GM12878 (cell line): Measurements from ENCODE around the gene DMRTC2. TPM values are rescaled to one million over a fixed set of nuclear protein-coding genes. Genes with fewer than 3 reads are reported as not detected.

Experiments used
- ATAC-seq: fragments of 200-7000 bp; cut with Tn5 transposase; 3 replicates; pipeline ENCODE4 v1.9.1; 2020; ENCODE audit warnings: mild to moderate bottlenecking, moderate library complexity
- BruUV-seq: library from RNA; stranded (reverse); fragments of 400-500 nt; replicated peaks from 2 replicates; lab custom pipeline; 2021; lab: Mats Ljungman, UMichigan
- CTCF ChIA-PET: fragments of 300-600 bp; sonication (Branson Sonifier 250); formaldehyde crosslinking; extraction: SDS; loops from one replicate; lab custom pipeline; 2021; ENCODE audit warnings: inconsistent platforms; lab: Yijun Ruan, JAX
- POLR2A ChIA-PET: fragments of 350-600 bp; formaldehyde crosslinking; extraction: SDS; loops from one replicate; lab custom pipeline; 2021; ENCODE audit warnings: inconsistent platforms; lab: Charles Lee
- RAD21 ChIA-PET: fragments of 300-600 bp; sonication (Branson Sonifier 250); formaldehyde crosslinking; loops from one replicate; lab custom pipeline; 2023; ENCODE audit warnings: antibody characterized with exemption; ENCODE audit not compliant: unreplicated experiment; lab: Charles Lee
- SMC1A ChIA-PET: fragments of 300-600 bp; sonication (Branson Sonifier 250); formaldehyde crosslinking; loops from one replicate; lab custom pipeline; 2023; ENCODE audit not compliant: unreplicated experiment, uncharacterized antibody; lab: Charles Lee
- DNase-seq: peaks from one replicate; pipeline ENCODE4 v3.0.0-alpha.2; 2011; ENCODE audit warnings: low read depth, low spot score
- FAIRE-seq: peaks from 3 replicates; lab custom pipeline; 2011; peaks lifted over from hg19 to GRCh38; lab: Jason Lieb, UNC
- H2AFZ ChIP-seq: 2 replicates; pipeline ENCODE4 v1.6.0; 2011; ENCODE audit warnings: low read depth, low read length, control low read depth; ENCODE audit not compliant: control insufficient read depth
- H3K27ac ChIP-seq: 2 replicates; pipeline ENCODE4 v1.5.1; 2011; ENCODE audit warnings: control low read depth; ENCODE audit not compliant: control insufficient read depth, insufficient read depth
- H3K27me3 ChIP-seq, 2 experiments: replicated peaks in 1 of 2; 2 replicates each; pipeline versions ENCODE4 v1.6.0 to v1.6.1; 2011; ENCODE audit warnings: low read length in 1 of 2; ENCODE audit not compliant: control insufficient read depth in 2 of 2, insufficient read depth in 2 of 2
- H3K36me3 ChIP-seq, 2 experiments: 2 replicates each; pipeline ENCODE4 v1.5.1; 2011; ENCODE audit warnings: low read length in 1 of 2; ENCODE audit not compliant: control insufficient read depth in 2 of 2, insufficient read depth in 2 of 2
- H3K4me1 ChIP-seq: 2 replicates; pipeline ENCODE4 v1.6.1; 2011; ENCODE audit warnings: mild to moderate bottlenecking, low read length, moderate library complexity, mixed read lengths; ENCODE audit not compliant: control insufficient read depth, insufficient read depth
- H3K4me2 ChIP-seq: 2 replicates; pipeline ENCODE4 v1.6.0; 2011; ENCODE audit warnings: control low read depth; ENCODE audit not compliant: control insufficient read depth, insufficient read depth
- H3K4me3 ChIP-seq: fragments of 200-600 bp; sonication (generic); 2 replicates; pipeline ENCODE4 v1.5.1; 2016
- H3K79me2 ChIP-seq: 2 replicates; pipeline ENCODE4 v1.6.0; 2011; ENCODE audit warnings: low read length; ENCODE audit not compliant: control insufficient read depth, insufficient read depth
- H3K9ac ChIP-seq: 2 replicates; pipeline ENCODE4 v1.8.0; 2011; ENCODE audit warnings: low read length, control low read depth, mixed read lengths; ENCODE audit not compliant: control insufficient read depth, insufficient read depth
- H3K9me3 ChIP-seq: replicated peaks from 3 replicates; pipeline ENCODE4 v1.5.1; 2011; ENCODE audit warnings: mild to moderate bottlenecking, low read length; ENCODE audit not compliant: control insufficient read depth, insufficient read depth
- H4K20me1 ChIP-seq: 2 replicates; pipeline ENCODE4 v1.6.0; 2011; ENCODE audit not compliant: control insufficient read depth, insufficient read depth
- BACH1 ChIP-seq: fragments of 450-650 bp; IDR thresholded peaks from 2 replicates; pipeline ENCODE4 v1.6.1; 2017; ENCODE audit warnings: mild to moderate bottlenecking, borderline replicate concordance
- CHD1 ChIP-seq: IDR thresholded peaks from 2 replicates; pipeline ENCODE4 v1.6.1; 2012; ENCODE audit warnings: low read depth, low read length, improper control_type of control experiment
- NFYB ChIP-seq: IDR thresholded peaks from 2 replicates; pipeline ENCODE4 v1.6.1; 2011; ENCODE audit warnings: low read depth, mild to moderate bottlenecking, low read length, improper control_type of control experiment, moderate library complexity; ENCODE audit not compliant: insufficient read depth
- WGBS: methylation state at CpG from one replicate; pipeline ENCODE4 v1.1.6; 2016; ENCODE audit warnings: low lambda C conversion rate; ENCODE audit not compliant: insufficient replicate concordance, insufficient coverage; ENCODE audit errors: missing lambda C conversion rate; 5-methylcytosine and 5-hydroxymethylcytosine counted together
- in situ Hi-C: fragments of 300-500 bp; cut with MboI; formaldehyde crosslinking; loops from 9 replicates; pipeline ENCODE4 v1.14.3; 2018; ENCODE audit warnings: mixed read lengths
- intact Hi-C: fragments of 100-400 bp; cut with micrococcal nuclease; formaldehyde crosslinking; loops from one replicate; pipeline ENCODE4 v1.14.2; 2022; ENCODE audit not compliant: unreplicated experiment
- polyA plus RNA-seq, 11 experiments: library from polyadenylated mRNA; depleted of rRNA in 4 of 11; unstranded in 6 of 11; stranded (reverse) in 5 of 11; fragments of >200 nt; fragmentation: Nextera tagmentation in 4 of 11; fragmentation: Illumina TruSeq in 1 of 11; extraction: Ambion mirVana in 4 of 11; extraction: Trizol in 1 of 11; gene quantifications; 1 replicate in 1 of 11; 2 replicates in 10 of 11; pipeline versions ENCODE4 v1.2.1 to v1.2.3, GENCODE V29; 2011 to 2016; ENCODE audit warnings: inconsistent platforms in 2 of 11, missing spikeins in 2 of 11, low read depth in 1 of 11
- total RNA-seq, 4 experiments: library from RNA; depleted of rRNA in 3 of 4; stranded (reverse); fragments of >200 nt in 3 of 4; fragmentation: Illumina TruSeq in 1 of 4; extraction: Trizol in 1 of 4; gene quantifications; 2 replicates each; pipeline versions ENCODE4 v1.2.1 to v1.2.3, GENCODE V29; 2013 to 2021
- TF ChIP-seq, protein P1 (sequence below): fragments of 450-650 bp; IDR thresholded peaks from 2 replicates; pipeline ENCODE4 v1.6.1; 2016; ENCODE audit warnings: mild to moderate bottlenecking
- TF ChIP-seq, protein P2 (sequence below): IDR thresholded peaks from 2 replicates; pipeline ENCODE4 v1.6.1; 2011; ENCODE audit warnings: borderline replicate concordance, low read depth, mild to moderate bottlenecking, moderate library complexity, low read length; ENCODE audit not compliant: insufficient read depth, poor library complexity, severe bottlenecking

The DMRTC2 gene
- total and polyA plus RNA-seq, 10 of the 15 experiments (the other 5 are each of a cell fraction or from before 2014, with no cell fraction given) = not detected

DNA sequence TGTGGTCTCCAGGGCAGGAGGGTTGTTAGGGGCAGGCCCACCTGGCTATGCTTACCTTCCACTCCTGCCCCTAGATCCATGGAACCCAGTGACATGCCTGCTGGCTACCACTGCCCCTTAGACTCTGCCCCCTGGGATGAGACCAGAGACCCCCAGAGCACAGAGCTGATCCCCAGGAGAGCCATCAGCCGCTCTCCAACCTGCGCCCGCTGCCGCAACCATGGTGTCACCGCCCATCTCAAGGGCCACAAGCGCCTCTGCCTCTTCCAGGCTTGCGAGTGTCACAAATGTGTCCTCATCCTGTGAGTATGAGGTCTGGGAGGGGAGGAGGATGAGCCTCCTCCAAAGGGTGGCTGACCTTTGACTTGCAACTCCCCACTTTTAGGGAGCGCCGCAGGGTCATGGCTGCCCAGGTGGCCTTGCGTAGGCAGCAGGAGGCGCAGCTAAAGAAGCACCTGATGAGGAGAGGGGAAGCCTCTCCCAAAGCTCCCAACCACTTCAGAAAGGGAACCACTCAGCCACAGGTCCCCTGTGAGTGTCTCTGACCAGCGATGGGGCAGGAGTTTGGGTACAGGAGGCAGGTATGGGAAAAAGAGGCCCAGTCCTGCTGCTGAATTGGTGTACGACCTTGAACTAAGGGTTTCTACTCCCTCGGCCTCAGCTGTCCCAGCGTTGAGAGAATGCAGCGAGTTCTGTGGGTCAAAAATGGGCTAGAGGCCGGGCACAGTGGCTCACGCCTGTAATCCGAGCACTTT is 2.7 kb downstream of the DMRTC2 start:
- Histone ChIP-seq H4K20me1 (no peaks in the 10 kb centered on the region), H3K27ac (no peak overlapping the region), H3K9me3 (no peaks in the 10 kb centered on the region), H3K4me3 (no peak overlapping the region), H3K36me3 (no peaks in the 10 kb centered on the region), H3K4me1 (no peaks in the 10 kb centered on the region)
- in situ Hi-C loops = no loop called here
- no peak for FAIRE-seq
- intact Hi-C loops = no loop called here
- no peak for ATAC-seq
- RAD21 ChIA-PET = no interaction called here
- POLR2A ChIA-PET = no interaction called here
- BruUV-seq = no TSS peak
- DNase-seq = no peak
- SMC1A ChIA-PET = no interaction called here
- CTCF ChIA-PET = interaction anchor here (0.7 kb wide), 1 partner anchor 12 kb away, joined by 3 read pairs; no protein-coding TSS in a partner anchor
- TF ChIP-seq, protein P1, sequence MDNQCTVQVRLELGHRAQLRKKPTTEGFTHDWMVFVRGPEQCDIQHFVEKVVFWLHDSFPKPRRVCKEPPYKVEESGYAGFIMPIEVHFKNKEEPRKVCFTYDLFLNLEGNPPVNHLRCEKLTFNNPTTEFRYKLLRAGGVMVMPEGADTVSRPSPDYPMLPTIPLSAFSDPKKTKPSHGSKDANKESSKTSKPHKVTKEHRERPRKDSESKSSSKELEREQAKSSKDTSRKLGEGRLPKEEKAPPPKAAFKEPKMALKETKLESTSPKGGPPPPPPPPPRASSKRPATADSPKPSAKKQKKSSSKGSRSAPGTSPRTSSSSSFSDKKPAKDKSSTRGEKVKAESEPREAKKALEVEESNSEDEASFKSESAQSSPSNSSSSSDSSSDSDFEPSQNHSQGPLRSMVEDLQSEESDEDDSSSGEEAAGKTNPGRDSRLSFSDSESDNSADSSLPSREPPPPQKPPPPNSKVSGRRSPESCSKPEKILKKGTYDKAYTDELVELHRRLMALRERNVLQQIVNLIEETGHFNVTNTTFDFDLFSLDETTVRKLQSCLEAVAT = no peak
- TF ChIP-seq, all 136 proteins: peak for 0
- Histone ChIP-seq H3K79me2 (no peaks in the 10 kb centered on the region), H2AFZ (no peak overlapping the region), H3K4me2 (no peak overlapping the region), H3K9ac (no peak overlapping the region), H3K27me3 (peaks cover 1 to 5% of the 10 kb centered on the region in 2 experiments; a peak in 3 of 4 replicates)
- WGBS = 55% methylated on average over 19 of the region's 19 CpGs

DNA sequence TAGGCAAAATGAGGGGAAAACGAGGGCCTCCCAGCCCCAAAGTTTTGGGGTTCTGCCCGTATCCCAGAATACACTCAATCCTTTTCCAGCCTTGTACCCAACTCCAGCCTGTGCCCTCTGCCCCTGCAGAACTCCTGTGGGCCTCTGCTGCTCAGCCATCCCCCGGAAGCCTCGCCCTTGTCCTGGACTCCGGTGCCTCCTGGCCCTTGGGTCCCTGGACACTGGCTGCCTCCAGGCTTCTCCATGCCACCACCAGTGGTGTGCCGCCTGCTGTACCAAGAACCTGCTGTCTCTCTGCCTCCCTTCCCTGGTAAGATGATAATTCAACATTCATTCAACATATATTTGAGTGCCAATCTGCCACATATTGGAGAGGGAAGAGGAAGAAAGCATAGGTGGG is 3.8 kb downstream of the DMRTC2 start:
- RAD21 ChIA-PET = no interaction called here

More for the DNA sequence above, 3.8 kb downstream of the DMRTC2 start:
- FAIRE-seq = no peak
- Histone ChIP-seq H3K9me3 (no peaks in the 10 kb centered on the region), H3K27ac (no peak overlapping the region), H3K4me1 (no peaks in the 10 kb centered on the region), H3K36me3 (no peaks in the 10 kb centered on the region), H3K4me3 (no peak overlapping the region), H3K9ac (no peak overlapping the region), H3K79me2 (no peaks in the 10 kb centered on the region), H2AFZ (no peak overlapping the region), H4K20me1 (no peaks in the 10 kb centered on the region), H3K4me2 (no peak overlapping the region), H3K27me3 (peaks cover 1 to 8% of the 10 kb centered on the region in 2 experiments; a peak in 3 of 4 replicates)
- ChIA-PET POLR2A (no interaction called here), CTCF (interaction anchor here (0.9 to 1.6 kb wide), 3 partner anchors 10 to 54 kb away, joined by 3 to 5 read pairs (median 4); no protein-coding TSS in a partner anchor), SMC1A (no interaction called here)
- 12% methylated on average over 6 of the region's 6 CpGs for WGBS
- intact Hi-C loops (no loop called here), in situ Hi-C loops (no loop called here)
- no peak for ATAC-seq
- TF ChIP-seq NFYB (no peak), BACH1 (no peak), CHD1 (no peak)
- TF ChIP-seq, protein P2, sequence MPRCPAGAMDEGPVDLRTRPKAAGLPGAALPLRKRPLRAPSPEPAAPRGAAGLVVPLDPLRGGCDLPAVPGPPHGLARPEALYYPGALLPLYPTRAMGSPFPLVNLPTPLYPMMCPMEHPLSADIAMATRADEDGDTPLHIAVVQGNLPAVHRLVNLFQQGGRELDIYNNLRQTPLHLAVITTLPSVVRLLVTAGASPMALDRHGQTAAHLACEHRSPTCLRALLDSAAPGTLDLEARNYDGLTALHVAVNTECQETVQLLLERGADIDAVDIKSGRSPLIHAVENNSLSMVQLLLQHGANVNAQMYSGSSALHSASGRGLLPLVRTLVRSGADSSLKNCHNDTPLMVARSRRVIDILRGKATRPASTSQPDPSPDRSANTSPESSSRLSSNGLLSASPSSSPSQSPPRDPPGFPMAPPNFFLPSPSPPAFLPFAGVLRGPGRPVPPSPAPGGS = no peak
- no peak for DNase-seq
- BruUV-seq = no TSS peak
